HS-27A (cell line): ENCODE measurements around the gene MEGF11.

Experiments
- DNase-seq: peaks from one replicate; pipeline ENCODE4 v3.0.0-alpha.2; 2012; ENCODE audit warnings: low read depth, missing footprints

Gene MEGF11

DNA sequence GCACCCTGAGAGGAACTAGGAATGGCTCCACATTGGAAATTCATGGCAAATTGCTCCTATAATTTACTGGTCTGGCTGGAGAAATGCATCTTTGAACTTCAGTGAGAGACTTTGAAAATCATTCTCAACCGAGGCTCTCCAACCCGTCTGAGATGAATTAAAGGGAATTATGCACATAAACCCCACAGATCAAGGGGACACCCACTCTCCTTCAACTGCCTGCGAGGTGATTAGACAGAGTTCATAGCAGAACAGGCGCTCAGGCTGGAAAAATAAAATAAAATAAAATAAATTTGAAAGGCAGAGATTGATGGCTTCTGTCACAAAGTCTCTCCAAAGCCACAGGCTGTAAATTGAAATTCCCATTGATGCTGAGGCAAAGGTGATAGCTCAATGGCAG lies 37.7 kb downstream of the MEGF11 start:
- no peak for DNase-seq

DNA sequence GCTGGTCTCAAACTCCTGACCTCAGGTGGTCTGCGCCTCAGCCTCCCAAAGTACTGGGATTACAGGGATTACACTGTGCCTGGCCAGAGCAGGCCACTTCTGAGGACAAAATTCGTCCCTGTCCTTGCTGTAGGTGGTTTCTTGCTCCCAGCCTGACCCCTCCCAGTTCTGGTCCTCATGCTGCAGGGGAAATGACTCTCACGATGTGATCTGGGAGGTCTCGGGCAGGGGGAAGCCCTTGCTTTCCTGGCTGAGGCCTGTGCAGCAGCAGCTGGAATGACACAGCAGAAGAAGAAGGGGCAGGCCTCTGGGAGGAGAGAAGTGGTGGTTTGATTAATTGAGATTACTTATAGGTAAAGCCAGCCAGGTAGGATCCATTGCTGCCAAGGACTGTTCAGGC lies 39.3 kb downstream of the MEGF11 start:
- DNase-seq: no peak

DNA sequence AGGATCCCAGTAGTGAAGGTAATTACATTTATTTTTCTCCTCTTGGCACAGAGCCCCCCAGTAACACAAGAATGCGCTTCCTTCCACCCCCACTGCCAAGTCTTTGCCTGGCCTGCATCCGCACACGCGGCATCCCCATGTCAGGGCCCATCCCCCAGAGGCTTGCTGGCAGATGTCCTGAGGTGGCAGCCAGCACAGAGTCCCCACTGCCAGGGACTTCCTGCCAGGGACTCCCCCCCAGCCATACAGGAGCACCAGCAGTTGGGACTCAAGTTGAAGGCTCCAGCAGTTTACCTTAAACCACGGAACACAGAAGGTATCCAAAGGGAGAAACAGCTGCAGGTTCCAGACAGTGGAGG lies 41.0 kb downstream of the MEGF11 start:
- no peak for DNase-seq

DNA sequence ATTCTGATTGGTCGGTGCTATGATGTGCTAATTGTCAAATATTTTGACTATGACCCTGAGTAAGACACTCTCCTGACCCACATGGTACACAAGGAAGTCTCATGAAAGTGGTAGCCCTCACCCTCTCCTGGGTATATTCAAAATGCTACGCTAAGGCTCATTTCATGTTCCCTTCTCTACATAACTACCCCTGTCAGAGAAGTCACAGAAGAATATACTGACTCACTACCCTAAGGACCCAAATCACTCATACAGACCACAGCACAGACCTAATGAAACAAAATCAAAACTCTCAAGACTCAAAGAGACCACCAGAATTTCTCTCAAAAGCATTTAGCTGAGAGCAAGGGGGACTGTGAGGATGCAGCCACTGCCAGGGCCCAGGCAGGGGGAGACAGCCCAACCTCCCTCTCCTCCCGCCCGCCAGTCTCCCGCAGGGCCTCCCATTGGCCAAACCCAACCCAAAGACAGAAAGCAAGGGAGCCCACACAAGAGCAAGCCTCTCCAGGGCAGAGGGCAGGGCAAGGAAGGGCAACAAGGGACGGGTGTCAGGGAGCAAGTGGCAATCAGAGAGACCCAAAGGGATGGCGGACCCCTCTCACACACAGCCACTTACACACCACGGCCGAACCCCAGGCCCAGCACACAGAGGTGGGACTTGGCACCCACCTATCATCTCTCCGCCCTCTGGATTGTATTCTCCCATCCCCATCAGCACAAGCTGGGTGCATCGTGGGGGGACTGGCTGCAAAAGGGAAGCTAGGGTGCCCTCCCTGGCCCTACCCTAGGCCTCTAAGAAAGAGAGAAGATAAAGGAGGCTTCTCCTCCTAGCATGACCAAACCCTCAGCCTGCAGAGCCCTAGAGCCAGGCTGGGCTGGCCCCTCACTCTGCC lies 41.6 kb downstream of the MEGF11 start:
- no peak for DNase-seq

DNA sequence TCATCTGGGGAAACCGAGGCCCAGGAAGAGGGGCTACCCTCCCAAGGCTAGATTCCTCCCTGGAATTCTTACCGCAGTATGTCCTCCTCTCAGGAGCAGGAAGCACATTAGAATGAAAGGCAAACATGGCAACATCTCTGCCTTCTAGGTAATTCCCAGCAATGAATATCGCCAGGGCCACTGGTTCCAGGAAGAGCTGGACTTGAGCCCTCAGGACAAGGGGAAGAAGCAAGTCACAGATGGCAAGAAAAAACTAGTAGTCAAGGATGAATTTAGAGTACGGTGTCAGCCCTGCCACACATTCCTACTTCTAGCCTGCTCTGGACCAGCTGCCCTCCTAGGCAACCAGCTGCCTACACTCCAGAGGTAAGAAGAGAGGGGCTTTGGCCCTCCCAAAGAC lies 42.9 kb downstream of the MEGF11 start:
- no peak for DNase-seq

DNA sequence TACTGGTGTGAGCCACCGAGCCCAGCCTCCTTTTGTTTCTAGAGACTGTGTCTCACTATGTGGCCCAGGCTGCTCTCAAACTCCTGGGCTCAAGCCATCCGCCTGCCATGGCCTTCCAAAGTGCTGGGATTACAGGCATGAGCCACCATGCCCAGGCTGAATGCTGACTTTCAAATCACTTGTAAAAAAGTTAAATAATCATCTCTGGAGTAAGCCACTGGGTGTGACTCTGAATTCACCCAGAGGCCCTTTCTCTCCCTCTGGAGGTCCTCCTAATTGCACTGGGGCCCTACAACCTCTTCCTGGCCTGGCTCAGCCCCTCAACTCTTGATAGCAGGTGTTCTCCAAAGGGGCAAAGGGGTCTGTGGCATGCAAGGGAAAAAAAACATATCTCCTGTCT lies 54.8 kb downstream of the MEGF11 start:
- no peak for DNase-seq

DNA sequence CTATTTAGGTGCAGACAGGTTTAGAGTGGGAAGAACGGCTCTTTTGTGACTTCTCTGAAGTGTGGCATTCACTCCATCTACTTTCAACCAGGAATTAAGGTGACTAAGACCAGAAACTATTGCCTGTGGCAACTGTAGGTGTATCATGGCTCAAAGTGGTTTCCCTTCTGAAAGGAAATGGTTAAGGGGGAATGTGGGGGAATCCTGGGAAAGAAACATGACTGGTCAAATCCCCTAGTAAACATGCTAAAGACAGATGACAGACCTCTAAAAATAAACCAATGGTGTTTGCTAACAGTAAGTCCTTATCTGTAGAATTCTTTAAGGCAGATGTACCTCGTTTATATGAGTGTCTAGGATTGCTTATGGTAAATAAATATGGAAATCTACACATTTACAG lies 56.9 kb downstream of the MEGF11 start:
- DNase-seq: no peak

DNA sequence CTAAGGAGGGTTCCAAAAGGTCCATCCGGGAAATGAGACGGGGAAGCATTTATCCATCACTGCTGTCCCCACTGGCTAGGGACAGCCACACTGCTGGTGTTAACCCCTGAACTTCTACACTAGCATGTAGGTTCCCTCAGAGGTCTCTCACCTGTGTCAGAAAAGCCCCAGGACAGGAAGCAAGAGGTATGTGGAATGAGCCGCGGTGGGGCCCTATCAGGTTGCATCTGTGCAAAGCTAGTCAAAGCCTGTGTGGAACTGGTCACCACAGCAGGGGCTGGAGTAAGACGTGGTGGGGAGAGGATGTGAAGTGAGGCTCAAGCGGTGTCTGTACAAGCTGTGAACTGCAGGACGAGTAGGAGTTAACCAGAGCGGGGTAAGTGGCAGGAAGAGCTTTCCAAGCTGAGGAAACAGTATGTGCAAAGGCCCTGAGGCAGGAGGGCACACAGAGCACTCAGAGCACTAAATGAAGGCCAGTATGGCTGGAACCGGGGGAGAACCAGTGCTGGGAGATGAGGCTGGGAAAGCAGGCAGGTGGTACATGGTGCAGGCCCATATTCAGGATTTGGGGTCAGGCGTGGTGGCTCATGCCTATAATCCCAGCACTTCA lies 57.8 kb downstream of the MEGF11 start:
- no peak for DNase-seq

DNA sequence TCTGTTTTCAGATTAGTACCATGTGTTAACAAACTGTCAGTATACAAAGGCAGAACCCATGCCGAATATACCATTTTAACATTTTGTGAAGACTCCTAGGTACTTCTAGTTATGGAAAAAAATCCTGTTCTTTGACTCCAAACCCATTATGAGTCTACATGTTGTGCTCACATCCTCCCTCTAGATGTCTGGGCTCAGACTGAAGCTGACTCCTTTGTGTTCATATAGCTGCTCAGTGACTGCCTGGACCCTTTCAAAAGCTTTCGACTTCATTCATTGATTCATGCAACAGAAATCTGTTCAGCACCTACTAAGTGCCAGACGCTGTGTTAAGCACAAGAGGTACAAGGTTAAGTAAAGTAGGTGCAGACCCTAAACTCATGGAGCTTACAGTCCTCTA lies 60.5 kb downstream of the MEGF11 start:
- DNase-seq: no peak

DNA sequence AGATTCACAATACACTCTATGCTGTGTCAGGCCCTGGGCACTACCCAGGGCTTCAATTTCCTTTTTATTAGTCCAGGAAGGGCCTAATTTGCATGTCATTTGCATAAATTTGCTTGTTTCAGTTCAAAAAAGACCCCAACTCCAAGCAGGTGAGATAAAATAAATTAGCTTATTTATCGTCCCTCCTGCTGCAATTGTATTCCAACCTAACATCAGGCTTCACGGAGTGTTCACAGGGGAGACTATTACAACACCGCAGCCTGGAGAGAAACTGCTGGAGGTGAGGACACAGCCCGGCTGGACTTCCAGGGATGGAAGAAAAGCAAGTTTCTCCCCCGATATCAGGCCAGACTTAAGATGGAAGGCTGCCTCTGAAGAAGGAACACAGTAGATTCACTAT lies 62.8 kb downstream of the MEGF11 start:
- DNase-seq: no peak

DNA sequence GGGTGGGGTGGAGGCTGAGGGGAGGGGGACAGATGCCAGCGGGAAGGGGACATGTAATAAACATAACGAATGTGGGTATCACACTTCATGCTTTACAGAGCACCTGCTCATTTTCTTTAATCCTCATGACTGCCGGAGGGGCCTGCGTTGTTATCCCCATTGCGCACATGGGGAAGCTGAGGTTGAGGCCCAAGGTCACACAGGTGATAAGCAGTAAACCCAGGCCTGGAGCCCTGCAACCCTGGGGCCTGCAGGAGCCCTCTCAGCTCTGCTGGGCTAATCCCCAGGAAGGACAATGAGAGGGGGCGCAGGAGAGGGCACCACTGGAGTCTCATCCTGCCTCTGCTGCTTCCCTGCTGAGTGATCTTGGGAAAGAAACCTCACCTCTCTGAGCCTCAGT lies 64.3 kb downstream of the MEGF11 start:
- DNase-seq: no peak

DNA sequence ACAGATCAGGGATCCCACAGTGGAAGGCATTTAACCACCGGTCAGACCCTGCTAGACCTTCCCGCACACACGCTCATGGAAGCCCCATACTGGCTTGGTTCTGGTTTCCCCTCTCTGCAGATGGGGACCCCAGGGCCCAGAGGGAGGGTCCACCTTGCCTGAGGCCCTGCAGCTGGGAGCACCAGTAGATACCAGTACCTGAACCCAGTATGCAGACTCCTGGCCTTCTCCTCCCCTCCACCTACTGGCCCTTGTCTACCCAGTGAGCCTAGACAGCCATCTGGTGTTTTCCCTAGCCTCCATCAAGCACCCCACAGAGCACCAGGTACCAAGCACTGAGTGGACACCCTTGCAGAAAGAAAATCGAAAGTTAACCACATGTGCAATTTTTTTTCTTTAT lies 65.1 kb downstream of the MEGF11 start:
- DNase-seq: no peak

DNA sequence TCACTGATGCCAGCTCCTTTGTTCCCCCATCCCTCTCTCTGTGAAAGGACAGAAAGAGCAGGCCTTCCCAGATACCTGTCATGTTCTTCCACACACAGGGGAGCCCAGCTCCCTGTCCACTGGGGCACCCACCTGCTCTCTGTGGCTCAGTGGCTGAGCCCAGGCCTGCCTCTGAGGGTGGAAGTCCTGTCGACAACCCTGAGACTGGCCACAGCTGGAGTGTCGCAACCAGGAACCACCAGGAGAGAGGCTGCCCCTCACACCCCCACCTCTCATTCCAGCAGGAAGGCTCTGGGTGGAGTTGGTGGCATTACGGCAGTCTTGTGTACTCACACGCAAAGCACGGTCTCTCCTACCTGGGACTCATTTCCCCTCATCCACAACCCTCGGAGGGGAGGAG lies 66.3 kb downstream of the MEGF11 start:
- no peak for DNase-seq

DNA sequence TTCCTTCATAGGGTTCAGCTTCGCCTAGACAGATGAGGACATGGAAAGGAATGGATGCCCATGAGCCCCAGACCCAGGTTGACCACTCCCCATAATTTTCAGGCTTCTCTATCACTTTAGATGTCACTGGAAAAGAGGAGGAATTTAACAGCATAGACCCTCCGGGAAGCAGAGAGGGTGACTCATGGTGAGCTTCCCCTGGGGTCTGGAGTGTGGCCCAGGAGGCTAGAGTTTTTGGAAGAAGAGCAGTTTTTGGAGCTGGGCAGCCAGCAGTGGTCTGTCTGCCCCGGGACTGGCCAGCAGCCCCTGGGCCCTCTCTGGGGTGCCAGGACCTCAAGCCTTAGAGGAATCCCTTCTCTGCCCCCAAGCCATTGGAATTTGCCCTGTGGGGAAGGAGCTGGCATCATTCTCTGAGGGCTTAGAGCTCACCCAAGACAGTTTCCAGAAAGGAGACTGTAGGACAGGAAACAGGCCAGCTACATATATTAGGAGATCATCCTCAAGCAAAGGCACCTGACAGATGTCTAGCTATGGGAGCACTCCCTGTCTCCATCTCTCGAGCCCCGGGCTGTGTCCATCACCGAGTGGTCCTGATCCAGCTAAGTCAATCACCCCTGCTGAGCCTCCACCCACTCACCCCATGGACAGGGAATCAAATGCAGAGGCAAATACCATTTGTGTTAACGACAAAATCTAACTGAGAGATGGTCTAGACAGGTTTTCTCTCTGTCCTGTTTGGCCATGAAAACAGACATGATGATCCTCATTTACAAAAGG lies 67.3 kb downstream of the MEGF11 start:
- no peak for DNase-seq

DNA sequence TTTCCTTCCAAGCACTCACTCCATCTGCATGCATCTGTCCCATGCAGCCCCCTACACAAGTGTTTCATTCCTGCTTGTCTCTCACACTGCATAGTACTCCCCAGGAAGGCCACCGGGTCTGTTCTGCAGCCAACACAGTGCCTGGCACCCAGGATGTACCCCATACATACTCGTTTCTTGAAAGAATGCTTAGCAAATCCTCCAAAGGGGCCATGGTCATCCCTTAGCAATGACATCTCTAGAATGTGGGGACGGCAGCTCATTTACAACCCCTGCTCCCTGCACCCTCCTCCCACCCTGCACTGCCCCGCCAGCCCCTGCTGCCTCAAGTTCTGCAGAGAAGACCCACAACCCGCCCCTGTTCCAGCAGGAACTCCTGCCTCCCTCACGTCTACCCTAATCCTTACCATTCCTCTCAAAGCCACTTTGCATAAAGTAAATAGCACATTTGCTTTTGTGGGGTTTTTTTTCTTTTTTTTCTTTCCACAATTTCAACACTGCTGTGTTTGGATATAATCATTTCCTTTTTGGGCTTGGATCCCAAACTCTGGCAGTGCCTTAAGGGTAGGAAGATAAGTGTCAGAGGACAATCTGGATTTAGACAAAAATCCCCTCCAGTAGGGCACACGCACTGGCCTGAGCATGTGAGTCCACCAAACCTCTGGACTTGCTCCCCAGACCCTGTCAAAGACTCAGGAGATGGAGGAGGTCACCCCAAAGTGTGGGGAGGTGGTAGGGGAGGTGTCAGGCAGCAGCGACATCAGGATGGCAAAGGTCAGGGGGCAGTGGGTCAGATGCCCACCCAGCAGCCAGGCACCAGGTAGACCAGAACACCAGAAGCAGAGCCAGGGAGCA lies 68.4 kb downstream of the MEGF11 start:
- DNase-seq: no peak

DNA sequence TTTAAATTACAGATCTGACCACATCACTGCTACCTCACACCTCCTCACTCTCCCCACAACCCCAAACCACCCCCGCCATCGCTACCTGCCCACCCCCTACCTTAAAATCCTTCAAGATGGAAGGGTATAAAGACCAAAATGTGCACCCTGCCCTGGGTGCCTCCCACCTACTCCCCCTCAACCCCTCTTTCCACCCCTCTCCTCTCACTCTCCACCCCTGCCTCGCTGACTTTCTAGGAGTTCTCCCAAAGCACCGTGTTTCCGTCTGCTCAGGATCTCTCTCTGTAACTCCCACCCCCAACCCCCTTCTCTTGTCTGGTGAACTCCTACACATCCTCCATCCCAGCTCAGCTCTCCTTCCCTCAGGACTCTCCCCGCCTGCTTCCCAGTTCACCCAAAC lies 69.1 kb downstream of the MEGF11 start:
- DNase-seq: no peak

DNA sequence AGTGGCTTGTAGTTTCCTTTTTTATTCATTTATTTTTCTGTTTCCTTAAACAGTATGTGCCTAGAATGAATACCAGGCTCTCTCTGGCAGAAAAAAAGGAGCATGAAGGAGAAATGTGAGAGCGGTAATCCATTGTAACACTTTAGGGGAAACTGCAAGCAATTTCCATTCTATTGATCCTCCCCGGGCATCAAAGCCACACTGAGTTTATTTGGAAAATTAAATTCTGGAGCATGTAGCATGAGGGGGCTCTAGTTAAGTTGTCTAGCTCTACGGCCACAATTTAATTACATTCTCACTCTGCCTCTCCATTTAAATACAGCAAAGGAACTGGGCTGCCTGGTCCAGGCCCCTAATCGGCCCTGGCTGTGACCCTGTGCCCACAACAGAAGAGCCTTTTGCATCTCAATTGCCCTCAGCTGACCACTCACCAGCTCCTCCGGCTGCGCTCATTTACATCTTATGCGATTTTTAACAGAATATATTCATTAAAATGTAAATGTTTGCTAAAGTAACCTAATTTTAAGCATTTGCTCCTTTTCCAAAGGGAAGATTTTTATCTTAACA lies 72.9 kb downstream of the MEGF11 start:
- DNase-seq: no peak

DNA sequence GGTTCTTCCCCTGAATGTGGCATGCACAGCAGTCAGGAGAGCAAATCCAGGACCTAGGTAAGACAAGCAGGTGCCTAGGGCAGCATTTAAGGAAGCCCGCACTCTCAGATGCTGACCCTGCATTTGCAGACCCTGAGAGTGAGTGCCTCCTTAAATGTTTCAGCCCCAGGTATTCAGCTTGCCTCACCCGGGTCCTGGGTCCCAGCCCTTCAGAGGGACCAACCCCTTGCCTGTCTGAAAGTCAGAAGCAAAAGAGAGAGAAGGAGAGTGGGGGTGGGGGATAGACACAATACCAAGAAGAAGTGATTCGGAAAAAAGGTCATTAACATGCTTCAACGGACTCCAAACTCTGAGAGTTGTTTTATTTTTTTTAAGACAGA lies 75.0 kb downstream of the MEGF11 start:
- no peak for DNase-seq

DNA sequence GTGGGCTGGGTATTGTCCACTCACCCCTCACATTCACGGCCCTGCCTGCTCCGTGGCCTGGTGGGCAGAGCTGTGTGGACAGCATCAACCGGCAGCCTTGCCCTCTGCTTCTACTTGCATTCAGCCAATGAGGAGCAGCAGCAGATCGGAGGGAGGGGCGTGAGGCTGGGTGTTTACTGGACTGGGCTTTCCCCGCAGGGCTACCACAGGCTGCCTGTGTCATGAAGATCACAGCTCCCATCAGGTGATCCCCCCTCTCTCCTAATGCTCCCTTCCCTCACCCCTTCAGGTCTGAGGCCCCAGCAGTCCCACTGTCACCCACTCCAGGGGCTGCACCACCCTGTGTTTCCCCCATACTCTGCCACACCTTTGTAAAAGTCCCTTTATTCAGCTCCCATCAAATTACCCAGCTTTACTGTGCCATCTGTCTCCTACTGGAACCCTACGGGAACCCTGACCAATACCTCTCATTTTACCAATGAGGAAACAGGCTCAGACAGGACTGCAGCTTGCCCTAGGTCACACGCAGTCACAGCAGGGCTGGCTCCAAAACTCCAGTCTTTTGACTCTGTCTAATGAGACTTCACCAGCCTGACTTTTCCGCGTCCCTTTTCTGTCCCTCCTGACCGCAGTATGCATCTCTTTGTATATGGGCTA lies 81.1 kb downstream of the MEGF11 start:
- no peak for DNase-seq

DNA sequence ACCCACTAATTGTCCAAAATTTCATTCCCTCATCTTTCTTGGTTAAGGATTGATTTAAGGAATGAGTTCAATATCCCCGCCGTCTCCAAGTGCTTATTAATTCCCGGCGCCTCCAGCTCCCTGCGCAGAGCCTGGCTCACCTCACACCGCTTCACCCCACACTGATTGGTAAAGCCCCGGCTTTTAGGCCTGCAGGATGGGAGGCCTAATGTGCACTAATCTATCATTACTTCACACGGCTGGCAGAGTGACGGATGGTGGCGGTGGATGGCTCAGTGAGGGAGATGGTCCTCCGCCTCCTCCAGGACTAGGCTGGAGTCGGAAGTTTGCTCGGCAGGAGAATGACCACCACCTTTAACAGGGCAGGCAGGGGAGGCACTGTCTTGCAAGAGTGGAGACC lies 81.7 kb downstream of the MEGF11 start:
- no peak for DNase-seq

DNA sequence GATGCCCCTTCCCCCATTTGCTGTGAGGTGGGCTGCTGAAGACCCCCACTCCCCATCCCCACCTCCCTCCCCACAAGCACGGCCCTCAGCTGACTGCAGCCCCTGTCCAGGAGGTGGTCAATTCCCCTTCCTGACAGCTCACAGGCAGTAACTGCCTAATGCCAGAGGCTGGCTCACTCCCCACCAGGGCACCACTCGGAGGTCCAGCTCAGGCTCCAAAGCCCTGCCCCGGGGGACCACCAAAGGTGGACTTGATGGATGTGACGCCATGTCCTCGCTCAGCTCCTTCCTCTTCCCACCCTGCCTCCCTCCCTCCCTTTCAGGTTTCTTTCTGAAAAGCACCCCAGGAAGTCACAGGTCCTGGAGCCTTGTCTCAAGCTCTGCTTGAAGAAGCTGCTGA lies 82.8 kb downstream of the MEGF11 start:
- DNase-seq: no peak
